Mucosa of descending colon (tissue), 3 donors: ENCODE results near the gene MORN4. TPM values are rescaled to one million over a fixed set of nuclear protein-coding genes. Genes with fewer than 3 reads are reported as not detected.

Source experiments
- ATAC-seq: fragments of 200-7000 bp; cut with Tn5 transposase; one replicate; pipeline ENCODE4 v1.9.1; 2020; ENCODE audit warnings: mild to moderate bottlenecking, moderate library complexity
- DNase-seq, 3 donors: peaks; one replicate each; pipeline ENCODE4 v3.0.0-alpha.2; 2020
- H3K36me3 ChIP-seq: fragments of 200-600 bp; one replicate; pipeline ENCODE4 v1.8.0; 2021; ENCODE audit warnings: low read depth, mild to moderate bottlenecking
- H3K4me1 ChIP-seq: fragments of 200-600 bp; one replicate; pipeline ENCODE4 v1.8.0; 2021; ENCODE audit warnings: low read depth, mild to moderate bottlenecking
- H3K4me3 ChIP-seq: fragments of 200-600 bp; one replicate; pipeline ENCODE4 v1.8.0; 2021; ENCODE audit warnings: mild to moderate bottlenecking
- H3K9me3 ChIP-seq: fragments of 200-600 bp; one replicate; pipeline ENCODE4 v1.8.0; 2021; ENCODE audit warnings: mild to moderate bottlenecking
- intact Hi-C, 2 donors: fragments of 100-400 bp; cut with DNase I in 1 of 2; cut with micrococcal nuclease in 1 of 2; formaldehyde crosslinking; loops; one replicate each; pipeline versions ENCODE4 v1.11.0 to v1.11.1; 2022; cut with DNase I, micrococcal nuclease
- total RNA-seq, 3 donors: library from RNA; stranded (reverse); fragmentation: NEBNext Ultra II Directional in 2 of 3; extraction: Animal tissue kit (Norgen Biotek cat#: 25700) in 2 of 3; gene quantifications; one replicate each; pipeline versions ENCODE4 v1.2.1 to v1.2.4, GENCODE V29; 2021 to 2023
- TF ChIP-seq, protein P1 (sequence below): fragments of 200-600 bp; IDR thresholded peaks from one replicate; pipeline ENCODE4 v1.8.0; 2022; ENCODE audit warnings: antibody characterized with exemption, mild to moderate bottlenecking
- donor health status: DM: no; HTN: no; CAD: no; lungs with moderate emphysema.
- donor health status: DM: no; HTN: no; CAD: no.
- donor health status: DM: no; HTN: yes; CAD: no.

MORN4 gene
- total RNA-seq, 3 donors from 2014 or later = 1.9 to 2.7 (median 2.6) TPM

DNA sequence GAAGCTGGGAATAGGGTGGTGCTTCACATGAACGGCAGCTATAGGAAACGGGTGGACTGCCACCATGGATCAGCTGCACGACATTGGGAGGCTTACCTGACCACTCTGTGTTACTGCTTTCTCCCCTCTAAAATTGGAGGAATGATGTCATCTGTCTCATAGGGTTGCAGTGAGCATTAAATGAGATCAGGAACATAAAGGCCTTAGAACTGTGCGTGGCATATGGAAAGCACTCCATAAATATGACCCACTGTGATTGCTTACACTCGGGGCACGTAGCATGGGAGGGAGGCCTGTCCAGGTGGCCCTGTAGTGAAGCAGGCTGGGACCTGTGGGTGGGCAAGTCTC is 34.1 kb downstream of the MORN4 start:
- Histone ChIP-seq H3K4me3 (no peak overlapping the region), H3K4me1 (no peaks in the 10 kb centered on the region), H3K36me3 (no peaks in the 10 kb centered on the region), H3K9me3 (no peaks in the 10 kb centered on the region)
- TF ChIP-seq, protein P1, sequence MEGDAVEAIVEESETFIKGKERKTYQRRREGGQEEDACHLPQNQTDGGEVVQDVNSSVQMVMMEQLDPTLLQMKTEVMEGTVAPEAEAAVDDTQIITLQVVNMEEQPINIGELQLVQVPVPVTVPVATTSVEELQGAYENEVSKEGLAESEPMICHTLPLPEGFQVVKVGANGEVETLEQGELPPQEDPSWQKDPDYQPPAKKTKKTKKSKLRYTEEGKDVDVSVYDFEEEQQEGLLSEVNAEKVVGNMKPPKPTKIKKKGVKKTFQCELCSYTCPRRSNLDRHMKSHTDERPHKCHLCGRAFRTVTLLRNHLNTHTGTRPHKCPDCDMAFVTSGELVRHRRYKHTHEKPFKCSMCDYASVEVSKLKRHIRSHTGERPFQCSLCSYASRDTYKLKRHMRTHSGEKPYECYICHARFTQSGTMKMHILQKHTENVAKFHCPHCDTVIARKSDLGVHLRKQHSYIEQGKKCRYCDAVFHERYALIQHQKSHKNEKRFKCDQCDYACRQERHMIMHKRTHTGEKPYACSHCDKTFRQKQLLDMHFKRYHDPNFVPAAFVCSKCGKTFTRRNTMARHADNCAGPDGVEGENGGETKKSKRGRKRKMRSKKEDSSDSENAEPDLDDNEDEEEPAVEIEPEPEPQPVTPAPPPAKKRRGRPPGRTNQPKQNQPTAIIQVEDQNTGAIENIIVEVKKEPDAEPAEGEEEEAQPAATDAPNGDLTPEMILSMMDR = no peak
- ATAC-seq (no peak), DNase-seq (no peak)
- intact Hi-C loops = no loop called here

DNA sequence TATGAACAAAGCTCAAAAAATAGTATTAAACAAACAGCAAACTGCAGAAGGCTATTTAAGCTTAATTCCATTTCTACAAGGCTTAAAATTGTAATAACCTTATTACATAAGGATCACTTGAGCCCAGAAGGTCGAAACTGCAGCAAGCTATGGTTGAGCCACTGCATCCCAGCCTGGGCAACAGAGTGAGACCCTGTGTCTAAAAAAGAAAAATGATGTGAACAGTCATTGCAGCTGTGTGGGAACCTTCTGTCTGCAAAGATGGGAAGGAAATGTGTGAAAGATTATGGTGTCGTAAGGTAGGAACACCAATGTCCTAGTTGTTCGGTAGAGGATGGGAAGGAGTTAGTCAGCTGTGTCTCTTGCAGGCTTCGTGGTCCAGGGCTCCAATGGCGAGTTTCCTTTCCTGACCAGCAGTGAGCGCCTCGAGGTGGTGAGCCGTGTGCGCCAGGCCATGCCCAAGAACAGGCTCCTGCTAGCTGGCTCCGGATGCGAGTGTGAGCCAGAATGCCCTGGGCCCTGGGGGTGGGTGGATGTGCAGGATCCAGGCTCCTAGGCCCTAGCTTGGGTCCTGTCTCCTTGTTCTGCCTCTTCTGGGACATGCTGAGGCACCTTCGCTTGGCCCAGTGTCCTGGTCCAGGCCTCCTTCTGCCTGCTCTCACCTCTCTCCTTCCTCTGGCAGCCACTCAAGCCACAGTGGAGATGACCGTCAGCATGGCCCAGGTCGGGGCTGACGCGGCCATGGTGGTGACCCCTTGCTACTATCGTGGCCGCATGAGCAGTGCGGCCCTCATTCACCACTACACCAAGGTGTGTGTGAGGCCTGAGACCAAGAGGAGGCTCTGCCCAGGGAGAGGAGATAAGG is 34.7 kb downstream of the MORN4 start:
- ATAC-seq (no peak), DNase-seq (no peak)
- Histone ChIP-seq H3K4me1 (no peaks in the 10 kb centered on the region), H3K36me3 (no peaks in the 10 kb centered on the region), H3K9me3 (no peaks in the 10 kb centered on the region), H3K4me3 (no peak overlapping the region)
- TF ChIP-seq, protein P1 = no peak
- intact Hi-C loops = no loop called here

DNA sequence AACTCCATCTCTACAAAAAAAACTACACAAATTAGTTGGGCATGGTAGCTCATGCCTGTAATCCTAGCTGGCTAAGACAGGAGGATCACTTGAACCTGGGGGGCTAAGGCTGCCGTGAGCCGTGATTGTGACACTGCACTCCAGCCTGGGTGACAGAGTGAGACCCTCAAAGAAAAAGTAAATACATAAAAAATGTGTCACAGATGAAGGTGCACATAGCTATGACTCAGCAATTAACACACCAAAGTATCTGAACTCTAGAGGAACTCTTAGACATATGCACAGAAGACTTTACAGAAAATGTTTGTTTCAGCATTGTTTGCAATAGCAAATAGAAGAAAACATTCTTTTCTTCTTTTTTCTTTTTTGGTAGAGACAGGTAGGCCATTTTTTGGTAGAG is 35.5 kb downstream of the MORN4 start:
- Histone ChIP-seq H3K36me3 (no peaks in the 10 kb centered on the region), H3K9me3 (no peaks in the 10 kb centered on the region), H3K4me1 (no peaks in the 10 kb centered on the region), H3K4me3 (no peak overlapping the region)
- ATAC-seq (no peak), DNase-seq (no peak)
- intact Hi-C loops = no loop called here
- TF ChIP-seq, protein P1 = no peak

DNA sequence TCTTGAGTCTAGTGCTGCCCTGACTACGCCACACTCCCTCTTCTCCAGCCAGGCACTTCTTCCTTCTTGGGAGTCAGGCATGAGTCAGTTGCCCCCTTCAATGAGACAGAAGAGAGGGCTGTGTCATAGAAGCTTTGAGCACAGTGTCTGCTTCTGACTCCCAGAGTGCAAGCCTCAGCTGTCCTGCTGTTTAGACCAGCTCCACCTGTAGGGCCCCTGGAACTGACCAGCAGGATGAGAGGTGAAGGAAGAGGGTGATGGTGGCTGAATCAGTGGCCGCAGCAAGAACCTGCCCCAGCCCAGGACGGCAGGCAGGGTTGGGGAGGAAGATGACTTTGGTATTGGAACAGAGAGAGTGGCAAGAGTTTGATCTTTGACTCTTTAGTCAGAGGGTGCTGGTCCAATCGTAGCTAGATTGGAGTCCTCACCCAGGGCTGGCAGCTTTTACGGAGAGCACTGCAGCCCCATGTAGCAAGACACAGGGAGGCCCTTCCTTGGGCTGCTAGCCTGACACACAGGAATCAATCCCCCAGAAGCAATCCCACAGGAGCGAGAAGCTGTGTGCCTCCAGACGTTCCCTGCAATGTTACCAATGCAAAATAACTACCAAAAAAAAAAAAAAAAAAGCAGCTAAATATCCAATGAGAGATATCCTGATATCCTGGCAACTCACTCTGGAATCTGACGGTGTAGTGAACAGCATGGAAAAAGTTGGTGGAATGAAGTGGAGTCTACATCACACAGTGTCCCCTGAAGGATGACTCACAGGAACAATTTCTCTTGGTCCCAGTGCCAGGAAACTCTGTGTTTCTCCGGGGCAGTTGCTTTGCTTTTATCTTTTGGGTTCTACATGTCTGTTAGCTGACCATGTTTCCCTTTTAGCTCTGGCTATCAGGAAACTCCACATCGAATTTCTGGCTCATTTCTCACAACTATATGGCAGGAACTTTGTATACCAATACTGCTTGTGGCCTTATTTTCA is 36.9 kb downstream of the MORN4 start:
- Histone ChIP-seq H3K9me3 (no peaks in the 10 kb centered on the region), H3K36me3 (no peaks in the 10 kb centered on the region), H3K4me3 (no peak overlapping the region), H3K4me1 (no peaks in the 10 kb centered on the region)
- intact Hi-C loops = no loop called here
- ATAC-seq (peak; percentile 35), DNase-seq (no peak)
- TF ChIP-seq, protein P1 = no peak

DNA sequence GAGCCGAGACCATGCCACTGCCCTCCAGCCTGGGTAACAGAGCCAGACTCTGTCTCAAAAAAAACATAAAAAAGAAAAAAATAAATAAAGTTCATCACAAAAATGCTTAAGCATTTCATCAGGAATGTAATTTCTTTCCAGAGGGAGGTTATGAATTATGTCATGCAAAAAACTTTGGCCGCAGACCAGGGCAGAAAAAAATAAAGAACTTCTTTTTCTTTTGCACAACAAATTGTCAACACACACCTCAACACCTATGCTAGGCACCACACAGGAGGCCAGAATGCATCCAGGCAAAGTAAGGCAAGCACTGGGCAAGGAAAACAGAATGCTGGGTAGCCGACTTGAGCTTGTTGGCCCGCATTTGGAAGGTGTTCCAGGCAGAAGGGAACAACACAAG is 39.9 kb downstream of the MORN4 start:
- no peak for ATAC-seq
- intact Hi-C loops = no loop called here

More for the DNA sequence above, 39.9 kb downstream of the MORN4 start:
- no peaks in the 10 kb centered on the region for H3K9me3 ChIP-seq
- TF ChIP-seq, protein P1 = no peak
- no peaks in the 10 kb centered on the region for H3K4me1 ChIP-seq
- no peaks in the 10 kb centered on the region for H3K36me3 ChIP-seq
- H3K4me3 ChIP-seq = no peak overlapping the region
- DNase-seq = no peak
